WI38 (cell line): ENCODE results near the gene PIPOX.

ENCODE experiments used
- H3K4me3 ChIP-seq: 2 replicates; pipeline ENCODE4 v1.5.1; 2011; ENCODE audit warnings: low read depth, mild to moderate bottlenecking, control low read depth, low read length
- CTCF ChIP-seq: IDR thresholded peaks from 2 replicates; pipeline ENCODE4 v1.5.1; 2012; ENCODE audit warnings: low read depth, mild to moderate bottlenecking, control low read depth, low read length

The PIPOX gene

GRCh38 chr17:29078183-29079045 lies 35.5 kb downstream of the PIPOX start:
- no peak overlapping the region for H3K4me3 ChIP-seq
- no peak for TF ChIP-seq CTCF

- no peak for TF ChIP-seq CTCF
- no peak overlapping the region for H3K4me3 ChIP-seq
Observed at GRCh38 chr17:29079433-29079832, 36.5 kb downstream of the PIPOX start.

GRCh38 chr17:29079887-29080286 lies 36.9 kb downstream of the PIPOX start:
- no peak for TF ChIP-seq CTCF
- H3K4me3 ChIP-seq, result no peak overlapping the region

GRCh38 chr17:29080323-29080722 lies 37.4 kb downstream of the PIPOX start:
- no peak overlapping the region for H3K4me3 ChIP-seq
- no peak for TF ChIP-seq CTCF

DNA sequence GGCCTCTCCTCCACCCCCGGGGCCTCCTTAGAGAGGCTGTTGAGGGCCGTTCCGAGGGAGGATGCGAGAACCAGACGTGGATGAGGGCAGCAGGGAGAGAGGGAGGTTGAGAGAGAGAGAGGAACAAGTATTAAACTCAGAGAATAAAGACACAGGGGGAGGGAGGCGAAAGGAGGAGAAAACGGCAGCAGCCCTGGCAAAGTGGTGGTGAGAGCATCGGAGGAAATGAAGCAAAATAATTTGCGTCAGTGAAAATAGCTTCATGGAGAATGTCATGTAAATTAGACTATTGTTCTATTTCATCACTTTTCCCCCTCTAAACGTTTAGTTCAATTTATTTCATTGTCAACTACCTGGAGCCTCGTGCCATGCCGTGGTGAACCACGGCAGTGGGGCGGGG lies 38.0 kb downstream of the PIPOX start:
- TF ChIP-seq CTCF, result no peak
- H3K4me3 ChIP-seq, result no peak overlapping the region

- no peak overlapping the region for H3K4me3 ChIP-seq
- no peak for TF ChIP-seq CTCF
Observed at GRCh38 chr17:29084541-29085146, 41.7 kb downstream of the PIPOX start.

DNA sequence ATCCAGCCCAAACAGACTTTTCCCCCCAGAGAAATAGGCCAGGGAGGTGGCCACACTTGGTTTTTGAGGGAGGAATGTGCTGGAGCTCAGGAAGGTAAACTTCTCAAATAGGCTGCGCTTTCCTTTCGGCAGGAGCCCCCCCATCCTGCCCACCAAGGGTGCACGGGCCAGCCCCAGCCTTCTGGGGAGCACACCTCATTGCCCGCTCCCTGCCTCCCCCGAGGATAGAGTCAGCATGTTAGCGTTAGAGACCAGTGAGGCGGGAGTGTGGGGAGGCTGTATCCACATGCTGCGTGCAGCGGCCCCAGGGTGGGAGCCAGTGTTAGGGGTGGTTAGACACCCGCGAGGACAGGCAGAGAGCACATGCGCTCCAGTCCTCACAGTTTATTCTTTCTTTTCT lies 42.3 kb downstream of the PIPOX start:
- TF ChIP-seq CTCF, result no peak

More for the DNA sequence above, 42.3 kb downstream of the PIPOX start:
- no peak overlapping the region for H3K4me3 ChIP-seq
